Frontal cortex (tissue), 4 donors: ENCODE data around the gene SCLT1. TPM values are rescaled to one million over a fixed set of nuclear protein-coding genes. Genes with fewer than 3 reads are reported as not detected.

Source experiments
- DNase-seq, 2 donors: peaks; one replicate each; pipeline ENCODE4 v3.0.0; 2012; ENCODE audit warnings: low spot score in 2 of 2
- FAIRE-seq: peaks from 2 replicates; lab custom pipeline; 2012; peaks lifted over from hg19 to GRCh38; lab: Jason Lieb, UNC
- total RNA-seq: library from RNA; depleted of rRNA; stranded (reverse); fragments of >200 nt; gene quantifications from one replicate; pipeline ENCODE4 v1.2.3, GENCODE V29; 2014
- donor health status: control.
- donor health status: control.
- donor health status: control.

The SCLT1 gene
- total RNA-seq, 1 donor from 2014 or later = 89.3 TPM

DNA sequence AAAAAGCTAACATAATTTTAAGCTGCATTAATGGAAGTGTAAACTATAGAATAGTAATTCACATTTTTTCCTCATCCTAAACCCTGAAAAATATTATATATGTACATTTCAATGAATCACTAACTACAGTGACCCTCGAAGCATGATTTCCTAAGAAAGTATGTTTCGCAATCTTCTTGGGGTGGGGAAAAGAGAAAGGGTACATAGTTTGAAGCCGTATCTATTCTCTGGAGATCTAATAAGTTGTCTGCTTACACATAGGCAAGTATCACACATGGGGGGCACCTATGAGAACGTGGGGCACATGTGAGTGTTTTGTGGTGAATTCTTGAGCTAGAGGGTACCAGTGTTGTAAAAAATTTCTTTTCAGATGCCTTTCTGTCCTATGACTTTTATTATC is 212.7 kb downstream of the SCLT1 start:
- DNase-seq (no peak), FAIRE-seq (no peak)

DNA sequence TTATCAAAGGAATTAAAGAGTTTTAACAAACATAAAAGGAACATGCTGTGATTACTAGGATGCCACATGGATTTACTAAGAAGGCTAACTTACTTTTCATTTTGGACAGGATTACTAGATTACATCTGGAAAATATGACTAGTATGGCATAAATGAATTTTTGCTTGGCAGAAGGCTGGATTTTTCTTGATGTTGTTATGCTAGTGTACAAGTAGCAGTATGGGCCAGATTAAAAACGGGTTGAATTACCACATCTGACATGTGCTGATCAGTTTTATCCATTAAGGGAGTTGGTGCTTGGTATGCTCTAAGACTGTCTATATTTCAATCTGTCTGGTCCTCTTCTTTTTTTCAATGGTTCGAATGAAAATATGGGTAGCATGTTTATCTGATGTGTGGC is 213.4 kb downstream of the SCLT1 start:
- DNase-seq = no peak
- no peak for FAIRE-seq

DNA sequence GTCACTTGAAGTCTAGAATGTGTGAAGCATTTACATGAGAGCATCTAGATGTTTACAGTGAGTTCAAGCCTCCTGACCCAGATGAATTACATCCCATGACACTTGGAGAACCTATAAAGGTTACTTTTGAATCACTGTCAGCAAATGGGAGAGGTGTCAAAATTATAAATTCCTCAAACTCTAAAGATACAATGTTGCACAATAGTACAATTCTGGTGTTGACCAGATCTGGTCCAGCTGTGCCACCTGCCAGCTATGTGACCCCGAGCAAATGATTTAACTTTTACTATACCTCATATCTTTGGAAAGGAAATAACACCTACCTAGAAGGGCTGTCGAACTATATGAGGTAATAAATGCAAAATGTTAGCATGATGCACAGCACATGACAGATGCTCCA is 214.1 kb downstream of the SCLT1 start:
- no peak for DNase-seq
- no peak for FAIRE-seq

DNA sequence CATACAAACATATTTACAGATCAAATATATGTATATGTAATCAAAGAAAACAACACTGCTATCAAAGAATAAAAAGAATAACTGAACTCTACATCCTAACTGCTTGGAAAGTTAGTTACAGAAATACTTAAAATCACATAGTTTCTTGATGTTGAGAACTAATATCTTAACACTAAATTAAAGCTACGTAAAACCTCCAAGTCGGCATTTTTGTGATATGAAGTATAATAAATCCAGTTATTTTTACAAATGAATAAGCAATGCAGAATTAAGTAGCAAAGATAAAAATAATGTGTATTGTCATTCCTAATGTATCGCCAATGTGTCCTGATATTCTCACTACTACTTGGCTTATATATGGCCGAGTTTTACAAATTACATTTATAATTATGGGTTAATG is 215.4 kb downstream of the SCLT1 start:
- no peak for FAIRE-seq

DNA sequence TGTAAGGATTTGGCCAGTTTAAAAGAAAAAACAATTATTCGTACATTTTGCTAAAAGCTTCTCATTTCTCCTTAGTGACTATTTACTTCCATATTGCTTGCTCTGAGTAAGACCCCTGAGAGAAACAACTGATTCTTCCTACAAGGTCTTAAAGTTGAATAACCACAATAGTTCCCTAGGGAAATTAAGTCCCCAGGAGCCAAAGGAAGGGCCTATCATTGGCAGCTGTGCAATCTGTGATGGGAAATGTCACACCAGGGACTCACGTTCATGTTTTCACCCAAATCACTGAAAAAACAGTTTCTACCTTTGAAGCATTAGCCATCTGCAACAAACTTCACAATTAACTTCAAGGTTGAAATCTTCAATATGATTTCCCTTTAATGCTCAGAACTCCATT is 217.1 kb downstream of the SCLT1 start:
- no peak for FAIRE-seq

More for the DNA sequence above, 215.4 kb downstream of the SCLT1 start:
- no peak for DNase-seq

DNA sequence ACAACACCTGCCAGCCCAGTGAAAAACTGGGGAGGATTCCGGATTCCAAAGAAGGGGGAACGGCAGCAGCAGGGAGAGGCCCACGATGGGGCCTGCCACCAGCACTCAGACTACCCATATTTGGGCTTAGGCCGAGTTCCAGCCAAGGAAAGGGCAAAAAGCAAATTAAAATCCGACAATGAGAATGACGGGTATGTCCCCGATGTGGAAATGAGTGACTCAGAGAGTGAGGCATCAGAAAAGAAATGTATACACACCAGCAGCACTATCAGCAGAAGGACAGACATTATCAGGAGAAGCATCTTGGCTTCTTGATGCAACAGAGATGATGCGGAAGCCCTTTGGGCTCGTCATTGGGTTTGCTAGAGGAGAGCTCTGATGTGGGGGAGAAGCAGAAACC is 221.4 kb downstream of the SCLT1 start:
- no peak for FAIRE-seq
- no peak for DNase-seq

More for the DNA sequence above, 217.1 kb downstream of the SCLT1 start:
- DNase-seq = no peak

DNA sequence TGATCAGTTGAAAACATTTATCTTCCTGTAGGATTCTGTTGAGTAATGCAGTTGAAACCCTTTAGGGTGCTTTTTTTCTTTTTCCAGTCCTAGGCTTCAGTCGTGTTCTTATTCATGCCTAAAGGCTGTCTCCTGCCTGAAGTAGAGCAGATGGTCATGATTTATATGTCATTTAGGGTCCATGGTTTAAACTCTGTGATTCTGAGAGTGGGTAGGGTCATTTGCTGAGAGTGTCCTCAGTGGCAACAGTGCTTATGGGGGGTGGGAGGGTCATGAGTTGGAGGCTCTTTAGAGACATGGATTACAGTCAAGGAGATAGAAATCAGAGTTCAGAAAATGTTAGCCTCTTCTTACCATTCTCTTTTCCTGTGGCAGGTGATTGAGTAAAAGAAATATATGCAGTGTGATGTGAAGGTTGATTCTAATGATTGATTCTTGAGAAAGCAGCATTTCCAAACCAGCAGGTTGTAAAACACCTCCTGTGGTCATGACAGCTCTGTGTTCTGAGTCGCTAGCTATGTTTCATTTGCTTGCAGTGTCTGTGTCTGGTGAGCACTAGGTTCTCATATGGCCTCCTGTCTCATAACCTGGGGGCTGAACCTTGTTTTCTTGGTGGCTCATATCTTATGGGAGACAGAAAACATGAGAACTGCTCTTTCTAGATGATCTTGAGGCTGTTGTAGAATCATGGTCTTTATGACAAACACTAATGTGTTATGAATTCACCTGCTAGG is 223.4 kb downstream of the SCLT1 start:
- FAIRE-seq (no peak), DNase-seq (no peak)

DNA sequence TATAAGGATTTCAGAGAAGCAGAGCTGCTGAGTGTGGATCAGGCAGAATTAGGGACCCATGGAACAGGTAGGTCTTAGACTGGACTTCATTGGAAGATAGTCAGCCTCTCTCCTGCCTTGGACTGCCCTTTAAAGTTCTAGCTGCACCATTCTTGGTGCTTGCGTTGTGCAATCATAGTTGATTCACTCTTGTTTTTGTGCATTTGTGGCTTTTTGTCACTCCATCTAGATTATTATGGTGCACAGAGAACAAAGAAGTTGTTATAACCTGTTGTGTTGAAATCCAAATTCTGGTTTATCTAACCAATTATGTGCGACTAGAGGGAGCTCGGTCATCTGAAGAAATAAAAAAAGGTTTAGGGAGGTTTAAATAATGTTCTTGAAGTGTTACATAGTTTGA is 224.6 kb downstream of the SCLT1 start:
- DNase-seq = no peak

DNA sequence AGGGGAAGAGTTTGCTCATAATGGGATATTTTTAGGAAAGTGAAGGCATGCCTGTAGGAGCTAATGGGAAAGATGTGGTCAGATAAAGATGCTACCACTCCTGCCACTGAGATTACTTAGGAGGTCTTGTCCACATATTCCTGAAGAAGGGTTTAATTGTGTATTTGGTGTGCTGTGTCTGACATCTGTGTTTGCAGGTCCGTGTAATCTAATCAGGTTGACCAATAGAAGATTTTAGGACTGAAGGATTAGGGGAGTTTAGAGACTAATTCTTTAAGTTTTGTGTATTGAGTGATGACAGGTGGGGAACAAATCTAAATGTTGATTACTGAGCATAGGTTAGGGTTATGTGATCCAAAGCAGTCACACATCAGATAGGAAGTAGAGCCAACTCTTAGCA is 226.6 kb downstream of the SCLT1 start:
- DNase-seq (no peak), FAIRE-seq (no peak)

More for the DNA sequence above, 224.6 kb downstream of the SCLT1 start:
- FAIRE-seq = no peak

DNA sequence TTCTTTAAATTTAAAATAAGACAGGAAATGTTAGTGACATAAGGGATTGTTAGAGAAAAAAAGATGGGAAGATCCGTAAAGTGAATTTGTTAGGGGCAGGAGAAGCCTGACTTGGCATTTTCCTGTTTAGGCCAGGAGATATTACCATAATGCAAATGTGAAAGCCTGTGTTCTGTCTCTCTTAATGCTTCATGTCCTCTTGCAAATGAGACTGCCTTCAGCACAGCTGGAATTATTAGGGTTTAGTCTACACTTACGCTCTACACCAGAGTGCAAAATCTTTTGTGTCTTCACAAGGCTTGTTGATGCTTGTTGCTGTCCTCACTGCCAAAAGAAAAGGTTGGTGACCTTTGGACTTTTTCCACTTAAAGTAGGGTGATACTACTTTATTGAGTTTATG is 227.1 kb downstream of the SCLT1 start:
- no peak for DNase-seq

DNA sequence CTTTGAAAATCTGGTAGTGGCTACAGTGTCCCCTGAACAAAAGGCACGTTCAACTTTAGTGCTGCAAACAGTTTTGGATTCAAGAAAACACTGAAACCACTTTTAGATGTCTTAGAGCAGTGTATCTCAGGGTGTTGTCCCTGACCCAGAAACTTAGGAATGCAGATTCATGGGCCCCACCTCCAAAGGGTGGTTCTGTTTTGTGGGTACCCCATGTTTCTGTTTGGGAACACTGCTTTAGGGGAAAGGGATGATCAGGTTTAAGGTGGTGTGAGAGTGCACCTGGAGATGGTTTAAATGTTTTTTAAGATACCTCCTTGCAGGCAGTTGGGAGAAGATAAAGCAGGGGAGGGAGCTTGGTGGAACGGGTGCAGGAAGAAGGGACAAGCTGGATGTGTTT is 228.2 kb downstream of the SCLT1 start:
- FAIRE-seq = no peak
- DNase-seq = no peak

More for the DNA sequence above, 227.1 kb downstream of the SCLT1 start:
- FAIRE-seq = no peak

DNA sequence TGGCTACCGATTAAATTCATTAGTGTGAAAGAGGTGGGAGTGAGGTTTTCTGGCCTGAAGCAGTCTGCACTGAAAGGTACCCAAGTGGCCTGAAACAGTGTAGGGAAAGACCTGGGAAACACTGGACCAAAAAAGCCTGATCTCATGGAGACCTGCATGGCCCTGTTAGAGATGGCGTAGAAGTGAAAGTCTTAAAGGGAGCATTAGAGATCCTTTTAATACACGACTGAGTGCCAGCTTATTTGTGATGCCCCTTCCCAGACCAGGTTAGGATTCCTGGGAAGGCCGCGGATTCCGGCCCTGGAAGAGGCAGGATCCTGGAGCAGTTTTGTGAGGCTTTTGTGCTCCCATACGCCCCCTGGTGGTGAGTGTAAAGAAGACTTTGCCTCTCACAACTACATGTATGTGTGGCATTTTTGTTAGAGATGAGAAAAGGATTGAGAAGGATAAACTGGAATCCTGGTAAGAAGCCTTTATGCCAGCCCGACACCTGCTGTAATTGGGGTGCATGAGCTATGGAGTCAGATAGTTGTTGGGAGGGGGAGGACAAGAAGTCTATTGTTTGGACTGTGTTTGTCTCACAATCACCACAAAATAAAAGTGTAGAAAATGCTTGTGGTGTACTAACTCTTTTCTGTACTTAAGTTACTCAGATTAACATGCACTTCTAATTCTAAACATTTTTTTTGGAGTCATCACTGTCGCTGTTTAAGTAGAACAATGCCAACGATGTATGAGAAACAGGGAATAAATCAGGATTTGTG is 229.8 kb downstream of the SCLT1 start:
- FAIRE-seq = no peak
- peak; percentile 20 to 65 for DNase-seq

DNA sequence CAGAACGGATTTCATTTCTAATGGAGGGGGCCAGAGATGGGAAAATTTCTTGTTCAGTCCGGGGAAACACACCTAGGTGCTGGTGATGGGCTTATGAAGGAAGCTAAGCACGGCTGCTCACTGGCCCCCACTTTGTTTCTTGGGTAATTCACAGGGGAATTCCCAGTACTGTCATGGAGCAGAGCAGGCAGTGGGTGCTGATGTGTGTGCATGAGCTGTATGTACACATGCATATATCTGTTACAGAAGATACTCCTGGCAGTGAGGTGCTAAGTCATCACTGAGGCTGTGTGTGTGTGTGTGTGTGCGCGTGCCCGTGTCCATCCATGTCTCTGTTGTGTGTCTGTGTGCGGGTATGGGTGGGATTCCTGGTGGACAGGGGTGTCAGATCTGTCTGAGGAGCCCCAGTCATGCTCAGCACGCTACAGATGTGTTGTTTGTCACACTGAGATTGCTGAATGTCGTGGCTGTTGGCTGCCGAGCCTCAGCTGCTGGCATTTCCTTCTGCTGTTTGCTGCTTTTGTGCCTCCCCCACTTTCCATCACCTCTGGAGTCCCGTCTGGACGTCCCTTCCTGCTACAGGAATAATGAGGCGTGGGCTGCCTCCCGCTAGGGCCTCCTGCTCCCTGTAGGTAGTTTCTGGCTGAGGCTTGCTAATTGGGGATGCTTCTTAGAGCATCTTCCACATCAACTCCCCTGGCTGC is 230.6 kb downstream of the SCLT1 start:
- FAIRE-seq (no peak), DNase-seq (no peak)

DNA sequence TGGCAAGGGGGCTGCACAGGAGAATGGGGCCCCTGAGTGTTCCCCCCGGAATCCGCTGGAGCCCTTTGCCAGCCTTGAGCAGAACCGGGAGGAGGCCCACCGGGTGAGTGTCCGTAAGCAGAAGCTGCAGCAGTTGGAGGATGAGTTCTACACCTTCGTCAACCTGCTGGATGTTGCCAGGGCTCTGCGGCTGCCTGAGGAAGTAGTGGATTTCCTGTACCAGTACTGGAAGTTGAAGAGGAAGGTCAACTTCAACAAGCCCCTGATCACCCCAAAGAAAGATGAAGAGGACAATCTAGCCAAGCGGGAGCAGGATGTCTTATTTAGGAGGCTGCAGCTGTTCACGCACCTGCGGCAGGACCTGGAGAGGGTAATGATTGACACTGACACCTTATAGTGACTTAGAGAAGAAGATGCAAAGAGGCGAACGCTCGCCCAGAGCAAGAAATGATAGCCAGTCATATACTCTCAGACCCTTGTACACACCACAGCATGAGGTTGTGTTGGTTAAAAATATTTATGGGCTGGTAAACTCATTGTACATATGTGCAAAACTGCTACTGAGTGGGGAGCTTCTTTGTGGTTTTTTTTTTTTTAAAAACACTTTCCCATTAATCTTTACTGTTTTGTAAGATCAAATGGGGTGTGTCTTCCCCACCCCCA is 231.4 kb downstream of the SCLT1 start:
- FAIRE-seq (no peak), DNase-seq (no peak)

DNA sequence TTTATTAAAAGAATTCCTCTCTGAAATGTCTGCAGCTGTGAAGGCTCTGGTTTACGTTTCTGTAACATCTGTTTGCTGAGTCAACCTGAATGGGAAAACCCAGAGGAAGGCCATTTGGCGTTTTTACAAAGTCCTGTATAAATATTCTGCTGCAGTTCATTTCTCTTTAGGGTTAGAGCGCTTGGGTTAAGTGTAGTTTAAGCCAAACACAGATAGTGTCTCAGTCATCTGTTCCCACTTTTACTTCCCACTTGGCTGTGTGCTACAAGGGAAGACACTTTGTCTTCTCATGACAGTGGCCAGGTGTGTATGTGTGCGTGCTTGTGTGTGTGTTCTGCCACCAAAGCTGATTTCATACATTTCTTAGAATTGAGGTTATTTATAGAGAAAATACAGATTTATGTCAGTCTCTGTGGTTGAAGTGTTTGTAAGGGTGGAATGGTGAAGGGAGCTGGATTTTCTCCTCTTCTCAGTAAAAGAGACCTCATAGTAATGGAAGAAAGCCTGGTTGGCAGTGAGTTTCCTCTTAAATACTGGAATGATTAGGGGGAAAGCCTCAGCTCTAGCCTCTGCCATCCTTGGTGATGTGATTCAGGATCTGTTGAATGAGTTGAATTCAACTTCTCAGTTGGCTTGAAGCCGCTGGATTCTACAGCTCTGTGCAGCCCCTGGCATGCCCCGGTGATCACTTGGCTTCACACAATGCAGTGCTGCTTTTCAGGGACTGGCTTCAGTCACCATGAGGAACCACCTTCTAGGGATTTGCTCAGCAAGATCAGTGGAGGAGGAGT is 233.3 kb downstream of the SCLT1 start:
- FAIRE-seq (no peak), DNase-seq (no peak)

DNA sequence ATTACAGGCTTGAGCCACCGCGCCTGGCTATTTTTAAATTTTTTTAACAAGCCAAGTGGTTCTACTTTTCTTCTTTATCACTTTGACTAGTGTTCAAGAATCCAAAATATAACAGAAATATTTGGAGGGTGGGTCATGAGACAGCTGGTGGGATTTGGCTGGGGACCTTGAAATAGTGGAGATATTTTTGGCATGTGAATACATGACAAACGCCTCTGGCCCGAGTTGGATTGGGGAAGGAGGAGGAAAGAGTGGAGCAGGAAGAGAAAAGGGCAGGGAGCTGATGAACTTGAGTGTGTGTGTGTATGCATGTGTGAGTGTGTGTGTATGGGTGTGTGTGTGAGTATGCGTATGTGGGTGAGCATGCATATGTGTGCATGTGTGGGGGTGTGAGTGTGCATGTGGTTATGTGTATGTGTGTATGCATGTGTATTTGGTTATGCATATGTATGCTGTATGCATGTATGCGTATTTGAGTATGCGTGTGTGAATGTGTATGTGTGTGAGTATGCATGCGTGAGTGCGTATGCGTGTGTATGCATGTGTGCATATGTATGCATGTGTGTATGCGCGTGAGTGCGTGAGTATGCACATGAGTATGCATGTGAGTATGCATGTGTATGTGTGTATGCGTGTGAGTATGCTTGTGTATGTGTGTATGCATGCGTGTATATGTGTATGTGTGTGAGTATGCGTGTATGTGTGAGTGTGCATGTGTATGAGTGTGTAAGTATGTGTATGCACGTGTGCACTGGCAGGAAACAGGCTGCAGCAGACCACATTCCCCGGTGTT is 234.3 kb downstream of the SCLT1 start:
- DNase-seq (no peak), FAIRE-seq (no peak)

DNA sequence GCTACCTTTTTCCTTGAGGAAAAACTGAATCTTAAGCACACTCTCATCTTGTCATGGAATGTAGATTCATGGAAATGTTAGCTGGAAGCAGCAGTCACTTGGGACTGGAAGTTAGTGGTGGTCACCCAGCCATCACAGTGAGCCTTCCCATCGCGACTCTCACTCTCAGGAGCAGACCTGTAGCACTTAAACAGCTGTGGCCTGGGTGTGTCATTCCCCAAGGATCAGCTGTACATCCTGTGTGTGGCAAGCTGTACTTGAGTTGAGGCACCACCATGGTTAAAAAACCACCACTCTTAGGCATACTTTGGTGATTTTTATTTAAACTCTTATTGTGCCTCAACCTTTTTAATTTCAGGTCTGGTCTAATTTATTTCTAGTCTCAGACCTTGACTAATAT is 237.1 kb downstream of the SCLT1 start:
- FAIRE-seq (no peak), DNase-seq (no peak)

DNA sequence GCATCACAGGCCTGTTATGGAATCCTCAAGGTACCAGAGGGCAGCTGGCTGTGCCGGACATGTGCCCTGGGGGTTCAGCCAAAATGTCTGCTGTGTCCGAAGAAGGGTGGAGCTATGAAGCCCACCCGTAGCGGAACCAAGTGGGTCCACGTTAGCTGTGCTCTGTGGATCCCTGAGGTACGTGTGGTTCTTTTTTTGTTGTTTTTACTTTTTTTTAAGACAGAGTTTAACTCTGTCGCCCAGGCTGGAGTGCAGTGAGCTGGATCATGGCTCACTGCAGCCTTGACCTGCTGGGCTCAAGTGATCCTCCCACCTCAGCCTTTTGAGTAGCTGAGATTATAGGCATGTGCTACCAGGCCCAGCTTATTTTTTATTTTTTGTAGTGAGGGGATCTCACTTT is 237.7 kb downstream of the SCLT1 start:
- FAIRE-seq = no peak
- DNase-seq = no peak

DNA sequence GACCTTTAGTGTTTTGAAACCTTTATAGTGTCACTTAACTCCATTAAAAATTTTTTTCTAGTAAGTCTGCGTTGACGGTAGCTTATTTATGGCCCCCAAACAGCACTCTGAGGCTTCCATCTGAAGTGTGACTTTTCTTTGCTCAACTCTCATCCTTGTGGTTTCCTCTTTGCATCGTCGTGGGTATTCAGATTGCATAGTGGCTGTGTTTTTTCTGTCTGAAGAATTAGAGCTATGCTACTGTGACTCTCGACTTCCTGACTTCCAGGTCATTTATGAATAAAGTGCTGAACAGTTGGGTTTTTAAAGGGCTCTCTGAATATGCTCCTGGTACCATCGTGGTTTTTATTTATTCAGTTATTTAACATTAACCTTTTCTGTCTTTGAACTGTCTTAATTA is 238.9 kb downstream of the SCLT1 start:
- no peak for DNase-seq
- no peak for FAIRE-seq
